Thoracic aorta (tissue), 2 donors: ENCODE measurements around the gene NEK2. TPM values are rescaled to one million over a fixed set of nuclear protein-coding genes. Genes with fewer than 3 reads are reported as not detected.
A peak's percentile ranks its signal among the peaks of the same experiment; 100 is the strongest.
"Not testable (repeated sequence)": the region's sequence is repeated elsewhere in the genome, so short reads cannot be mapped to it uniquely, and the experiment has no call there.

ENCODE experiments used
- ATAC-seq: fragments of 150-250 bp; one replicate; pipeline ENCODE4 v1.8.0; 2017; ENCODE audit warnings: low read depth; ENCODE audit not compliant: insufficient number of reproducible peaks, low FRiP score
- DNase-seq: peaks from one replicate; pipeline ENCODE4 v3.0.0-alpha.2; 2020; ENCODE audit warnings: low spot score
- H3K27ac ChIP-seq, 2 donors: fragments of 200-600 bp; sonication (generic); 1 replicate in 1 of 2; 2 replicates in 1 of 2; pipeline ENCODE4 v1.5.1; 2016; ENCODE audit warnings: mild to moderate bottlenecking in 2 of 2, moderate library complexity in 2 of 2
- H3K27me3 ChIP-seq: fragments of 200-600 bp; sonication (generic); replicated peaks from 2 replicates; pipeline ENCODE4 v1.6.0; 2016; ENCODE audit warnings: mild to moderate bottlenecking; ENCODE audit not compliant: insufficient read depth
- H3K36me3 ChIP-seq: fragments of 200-600 bp; sonication (generic); one replicate; pipeline ENCODE4 v1.5.1; 2016
- H3K4me1 ChIP-seq, 2 donors: fragments of 200-600 bp; sonication (generic); 1 replicate in 1 of 2; 2 replicates in 1 of 2; pipeline versions ENCODE4 v1.5.1 to v1.6.0; 2016; ENCODE audit warnings: low read depth in 2 of 2, mild to moderate bottlenecking in 1 of 2; ENCODE audit not compliant: control insufficient read depth in 1 of 2
- H3K4me3 ChIP-seq: fragments of 200-600 bp; sonication (generic); 2 replicates; pipeline ENCODE4 v1.5.1; 2016; ENCODE audit warnings: mild to moderate bottlenecking
- H3K9me3 ChIP-seq: fragments of 200-600 bp; sonication (generic); 2 replicates; pipeline ENCODE4 v1.5.1; 2016
- total RNA-seq, 2 donors: library from RNA; depleted of rRNA; stranded (reverse); fragments of >200 nt; gene quantifications; one replicate each; pipeline versions ENCODE4 v1.1.0 to v1.2.3, GENCODE V29; 2016
- TF ChIP-seq, protein P1 (sequence below): fragments of 200-600 bp; sonication (generic); IDR thresholded peaks from one replicate; pipeline ENCODE4 v1.5.1; 2019; ENCODE audit warnings: antibody characterized with exemption

The NEK2 gene
- total RNA-seq, 2 donors from 2014 or later: 0.35 TPM; not detected in 1

DNA sequence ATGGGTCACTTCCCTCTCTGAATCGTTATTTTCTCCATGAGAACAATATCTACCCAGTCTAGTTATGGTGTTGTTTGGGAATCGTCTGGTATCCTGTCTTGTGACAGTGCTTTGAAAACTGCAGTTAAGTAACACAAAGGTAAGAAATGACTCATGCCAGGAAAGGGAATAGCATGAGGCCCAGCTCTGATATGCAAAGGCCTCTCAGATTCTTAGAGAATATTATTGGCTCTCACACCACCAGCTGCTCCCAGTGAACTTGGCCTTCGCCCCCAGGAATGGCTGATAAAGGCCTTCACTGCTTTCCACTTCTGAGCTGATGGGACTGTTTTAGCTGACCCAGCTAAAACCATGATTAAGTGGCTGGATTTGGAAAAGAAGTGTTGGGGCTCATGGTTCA is 27.1 kb downstream of the NEK2 start:
- no peak for DNase-seq
- H3K9me3 ChIP-seq: no peaks in the 10 kb centered on the region
- no peak overlapping the region for H3K27ac ChIP-seq
- no peaks in the 10 kb centered on the region for H3K27me3 ChIP-seq
- H3K4me1 ChIP-seq: peaks cover 11 to 24% of the 10 kb centered on the region in 2 donors
- no peak for ATAC-seq
- TF ChIP-seq, protein P1, sequence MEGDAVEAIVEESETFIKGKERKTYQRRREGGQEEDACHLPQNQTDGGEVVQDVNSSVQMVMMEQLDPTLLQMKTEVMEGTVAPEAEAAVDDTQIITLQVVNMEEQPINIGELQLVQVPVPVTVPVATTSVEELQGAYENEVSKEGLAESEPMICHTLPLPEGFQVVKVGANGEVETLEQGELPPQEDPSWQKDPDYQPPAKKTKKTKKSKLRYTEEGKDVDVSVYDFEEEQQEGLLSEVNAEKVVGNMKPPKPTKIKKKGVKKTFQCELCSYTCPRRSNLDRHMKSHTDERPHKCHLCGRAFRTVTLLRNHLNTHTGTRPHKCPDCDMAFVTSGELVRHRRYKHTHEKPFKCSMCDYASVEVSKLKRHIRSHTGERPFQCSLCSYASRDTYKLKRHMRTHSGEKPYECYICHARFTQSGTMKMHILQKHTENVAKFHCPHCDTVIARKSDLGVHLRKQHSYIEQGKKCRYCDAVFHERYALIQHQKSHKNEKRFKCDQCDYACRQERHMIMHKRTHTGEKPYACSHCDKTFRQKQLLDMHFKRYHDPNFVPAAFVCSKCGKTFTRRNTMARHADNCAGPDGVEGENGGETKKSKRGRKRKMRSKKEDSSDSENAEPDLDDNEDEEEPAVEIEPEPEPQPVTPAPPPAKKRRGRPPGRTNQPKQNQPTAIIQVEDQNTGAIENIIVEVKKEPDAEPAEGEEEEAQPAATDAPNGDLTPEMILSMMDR: no peak
- H3K4me3 ChIP-seq: no peak overlapping the region
- no peaks in the 10 kb centered on the region for H3K36me3 ChIP-seq

- Histone ChIP-seq H3K4me3 (no peak overlapping the region), H3K4me1 (peaks cover 15 to 30% of the 10 kb centered on the region in 2 donors), H3K27ac (no peak overlapping the region), H3K36me3 (no peaks in the 10 kb centered on the region), H3K27me3 (no peaks in the 10 kb centered on the region), H3K9me3 (no peaks in the 10 kb centered on the region)
- DNase-seq (no peak), ATAC-seq (no peak)
- TF ChIP-seq, protein P1: no peak
These were observed 27.7 kb downstream of the NEK2 start for GRCh38 chr1:211647711-211648121.

DNA sequence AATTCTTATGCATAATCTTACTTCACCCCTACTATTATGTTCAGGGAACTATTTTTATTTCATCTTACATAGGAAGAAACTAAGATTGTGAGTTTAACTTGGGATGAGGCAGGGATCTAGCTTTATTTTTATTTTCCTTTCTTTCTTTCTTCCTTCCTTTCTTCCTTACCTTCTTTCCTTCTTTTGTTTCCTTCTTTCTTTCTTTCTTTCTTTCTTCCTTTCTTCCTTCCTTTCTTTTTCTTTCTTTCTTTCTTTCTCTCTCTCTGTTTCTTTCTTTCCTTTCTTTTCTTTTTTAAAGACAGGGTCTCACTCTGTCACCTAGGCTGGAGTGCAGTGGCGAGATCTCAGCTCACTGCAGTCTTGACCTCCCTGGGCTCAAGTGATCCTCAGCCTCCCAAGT is 28.9 kb downstream of the NEK2 start:
- H3K27ac ChIP-seq: peak overlapping the region in 1 of 2 donors; percentile 46
- no peak for DNase-seq
- TF ChIP-seq, protein P1: no peak
- no peak for ATAC-seq
- no peaks in the 10 kb centered on the region for H3K9me3 ChIP-seq
- H3K4me1 ChIP-seq: peaks cover 15 to 32% of the 10 kb centered on the region in 2 donors
- no peaks in the 10 kb centered on the region for H3K36me3 ChIP-seq
- H3K4me3 ChIP-seq: no peak overlapping the region
- no peaks in the 10 kb centered on the region for H3K27me3 ChIP-seq

DNA sequence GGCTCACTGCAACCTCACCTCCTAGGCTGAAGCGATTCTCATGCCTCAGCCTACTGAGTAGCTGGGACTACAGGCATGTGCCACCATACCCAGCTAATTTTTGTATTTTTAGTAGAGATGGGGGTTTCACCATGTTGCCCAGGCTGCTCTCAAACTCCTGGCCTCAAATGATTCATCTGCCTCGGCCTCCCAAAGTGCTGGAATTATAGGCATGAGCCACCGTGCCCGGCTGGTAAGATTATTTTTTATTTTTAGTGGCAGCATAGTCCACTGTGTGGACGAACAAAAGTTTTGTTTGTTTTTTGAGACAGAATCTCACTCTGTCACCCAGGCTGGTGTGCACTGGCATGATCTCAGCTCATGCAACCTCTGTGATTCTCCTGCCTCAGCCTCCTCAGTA is 29.8 kb downstream of the NEK2 start:
- not testable (repeated sequence) for DNase-seq, H3K36me3 ChIP-seq, H3K9me3 ChIP-seq, H3K27me3 ChIP-seq, H3K4me3 ChIP-seq
- peaks cover 15 to 32% of the 10 kb centered on the region in 2 donors for H3K4me1 ChIP-seq
- peak; percentile 17 for ATAC-seq
- peak overlapping the region; percentile 8 to 46 for H3K27ac ChIP-seq

DNA sequence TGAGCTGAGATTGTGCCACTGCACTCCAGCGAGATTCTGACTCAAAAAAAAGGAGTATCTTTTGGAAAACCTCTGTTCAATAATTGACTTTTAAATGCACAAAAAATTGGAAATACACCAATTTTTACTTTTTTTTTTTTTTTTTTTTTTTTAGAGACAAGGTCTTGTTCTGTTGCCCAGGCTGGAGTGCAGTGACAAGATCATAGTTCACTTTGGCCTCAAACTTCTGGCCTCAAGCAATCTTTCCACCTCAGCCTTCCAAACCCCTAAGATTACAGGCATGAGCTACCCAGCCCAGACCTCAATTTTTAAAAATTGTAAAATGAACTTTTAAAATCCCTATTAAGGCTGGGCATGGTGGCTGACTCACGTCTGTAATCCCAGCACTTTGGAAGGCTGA is 30.8 kb downstream of the NEK2 start:
- Histone ChIP-seq H3K27ac (peak overlapping the region; percentile 46 to 83), H3K4me1 (peaks cover 17 to 35% of the 10 kb centered on the region in 2 donors), H3K36me3 (no peaks in the 10 kb centered on the region), H3K4me3 (no peak overlapping the region), H3K27me3 (no peaks in the 10 kb centered on the region), H3K9me3 (no peaks in the 10 kb centered on the region)
- DNase-seq: no peak
- TF ChIP-seq, protein P1: no peak
- no peak for ATAC-seq
